GM12801 (cell line): ENCODE measurements around the gene RAI1.

Experiments used
- CTCF ChIP-seq: IDR thresholded peaks from one replicate; pipeline ENCODE4 v1.5.1; 2011; ENCODE audit warnings: control low read depth; ENCODE audit not compliant: insufficient read length; ENCODE audit errors: extremely low read depth

RAI1 gene

GRCh38 chr17:17691468-17692263 is 10.4 kb downstream of the RAI1 start:
- no peak for TF ChIP-seq CTCF

GRCh38 chr17:17692353-17693252 is 11.3 kb downstream of the RAI1 start:
- no peak for TF ChIP-seq CTCF

GRCh38 chr17:17693253-17694168 is 12.3 kb downstream of the RAI1 start:
- no peak for TF ChIP-seq CTCF

- no peak for TF ChIP-seq CTCF
Measured at GRCh38 chr17:17694169-17695081, 13.2 kb downstream of the RAI1 start.

- no peak for TF ChIP-seq CTCF
Measured at GRCh38 chr17:17696085-17696484, 14.8 kb downstream of the RAI1 start.

- no peak for TF ChIP-seq CTCF
Measured at GRCh38 chr17:17696882-17697633, 15.8 kb downstream of the RAI1 start.
